HAP-1 (cell line): ENCODE data around the gene UGT1A7.

Experiments used
- DNase-seq, 2 experiments: peaks; one replicate each; pipeline ENCODE4 v3.0.0-alpha.2; 2016 to 2020; ENCODE audit warnings: low spot score in 2 of 2
- H3K27me3 ChIP-seq: fragments of 250-450 bp; sonication (Bioruptor Pico); 2 replicates; pipeline ENCODE4 v1.5.1; 2020; ENCODE audit warnings: low read depth, mild to moderate bottlenecking, moderate library complexity
- H3K36me3 ChIP-seq: fragments of 250-450 bp; sonication (Bioruptor Pico); replicated peaks from 2 replicates; pipeline ENCODE4 v1.5.1; 2020; ENCODE audit warnings: mild to moderate bottlenecking
- H3K4me1 ChIP-seq: fragments of 250-450 bp; sonication (Bioruptor Pico); 2 replicates; pipeline ENCODE4 v1.5.1; 2020; ENCODE audit warnings: mild to moderate bottlenecking
- H3K4me3 ChIP-seq: fragments of 250-450 bp; sonication (Bioruptor Pico); 2 replicates; pipeline ENCODE4 v1.5.1; 2020; ENCODE audit warnings: mild to moderate bottlenecking, moderate library complexity
- H3K9me3 ChIP-seq: fragments of 250-450 bp; sonication (Bioruptor Pico); 2 replicates; pipeline ENCODE4 v1.5.1; 2020; ENCODE audit warnings: mild to moderate bottlenecking, moderate library complexity
- in situ Hi-C: fragments of 300-500 bp; cut with MboI; formaldehyde crosslinking; loops from 3 replicates; pipeline ENCODE4 v1.14.3; 2020; ENCODE audit warnings: low sequenced_read_pairs, inconsistent platforms, mixed read lengths

The UGT1A7 gene

DNA sequence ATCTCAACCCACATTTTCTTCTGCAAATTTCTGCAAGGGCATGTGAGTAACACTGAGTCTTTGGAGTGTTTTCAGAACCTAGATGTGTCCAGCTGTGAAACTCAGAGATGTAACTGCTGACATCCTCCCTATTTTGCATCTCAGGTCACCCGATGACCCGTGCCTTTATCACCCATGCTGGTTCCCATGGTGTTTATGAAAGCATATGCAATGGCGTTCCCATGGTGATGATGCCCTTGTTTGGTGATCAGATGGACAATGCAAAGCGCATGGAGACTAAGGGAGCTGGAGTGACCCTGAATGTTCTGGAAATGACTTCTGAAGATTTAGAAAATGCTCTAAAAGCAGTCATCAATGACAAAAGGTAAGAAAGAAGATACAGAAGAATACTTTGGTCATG is 86.4 kb downstream of the UGT1A7 start:
- no peaks in the 10 kb centered on the region for H3K36me3 ChIP-seq
- no peaks in the 10 kb centered on the region for H3K4me1 ChIP-seq
- H3K9me3 ChIP-seq, result no peaks in the 10 kb centered on the region
- H3K27me3 ChIP-seq, result peaks cover 6% of the 10 kb centered on the region; the same call in 1 of the 2 replicates
- in situ Hi-C loops, result no loop called here
- no peak for DNase-seq
- H3K4me3 ChIP-seq, result no peak overlapping the region

DNA sequence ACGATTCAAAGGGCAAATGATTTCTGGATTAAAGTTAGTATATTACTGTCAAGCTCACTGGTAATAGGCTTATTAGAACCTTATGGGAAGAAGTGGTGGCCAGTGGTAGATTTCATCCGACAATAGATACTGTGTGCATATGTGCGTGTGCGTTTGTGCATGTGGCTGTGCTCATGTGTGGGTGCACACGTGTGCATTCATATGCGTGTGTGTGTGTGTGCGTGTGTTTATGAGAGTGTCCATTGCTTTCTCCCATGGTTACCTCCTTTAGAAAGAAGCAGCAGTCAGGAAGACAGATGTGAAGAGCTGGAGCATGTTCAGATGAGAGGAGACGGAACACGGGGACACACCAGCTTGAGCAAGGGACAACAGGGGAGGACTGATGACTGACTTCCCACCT is 87.6 kb downstream of the UGT1A7 start:
- DNase-seq, result no peak
- no peak overlapping the region for H3K4me3 ChIP-seq
- in situ Hi-C loops, result no loop called here
- no peaks in the 10 kb centered on the region for H3K4me1 ChIP-seq
- no peaks in the 10 kb centered on the region for H3K27me3 ChIP-seq
- H3K9me3 ChIP-seq, result no peaks in the 10 kb centered on the region
- no peaks in the 10 kb centered on the region for H3K36me3 ChIP-seq

DNA sequence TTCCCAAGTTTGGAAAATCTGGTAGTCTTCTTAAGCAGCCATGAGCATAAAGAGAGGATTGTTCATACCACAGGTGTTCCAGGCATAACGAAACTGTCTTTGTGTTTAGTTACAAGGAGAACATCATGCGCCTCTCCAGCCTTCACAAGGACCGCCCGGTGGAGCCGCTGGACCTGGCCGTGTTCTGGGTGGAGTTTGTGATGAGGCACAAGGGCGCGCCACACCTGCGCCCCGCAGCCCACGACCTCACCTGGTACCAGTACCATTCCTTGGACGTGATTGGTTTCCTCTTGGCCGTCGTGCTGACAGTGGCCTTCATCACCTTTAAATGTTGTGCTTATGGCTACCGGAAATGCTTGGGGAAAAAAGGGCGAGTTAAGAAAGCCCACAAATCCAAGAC is 90.5 kb downstream of the UGT1A7 start:
- Histone ChIP-seq H3K27me3 (no peaks in the 10 kb centered on the region), H3K36me3 (no peaks in the 10 kb centered on the region), H3K9me3 (no peaks in the 10 kb centered on the region), H3K4me3 (no peak overlapping the region), H3K4me1 (no peaks in the 10 kb centered on the region)
- DNase-seq, result no peak
- in situ Hi-C loops, result no loop called here

DNA sequence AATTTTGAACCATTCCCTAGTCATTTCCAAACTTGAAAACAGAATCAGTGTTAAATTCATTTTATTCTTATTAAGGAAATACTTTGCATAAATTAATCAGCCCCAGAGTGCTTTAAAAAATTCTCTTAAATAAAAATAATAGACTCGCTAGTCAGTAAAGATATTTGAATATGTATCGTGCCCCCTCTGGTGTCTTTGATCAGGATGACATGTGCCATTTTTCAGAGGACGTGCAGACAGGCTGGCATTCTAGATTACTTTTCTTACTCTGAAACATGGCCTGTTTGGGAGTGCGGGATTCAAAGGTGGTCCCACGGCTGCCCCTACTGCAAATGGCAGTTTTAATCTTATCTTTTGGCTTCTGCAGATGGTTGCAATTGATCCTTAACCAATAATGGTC is 90.9 kb downstream of the UGT1A7 start:
- Histone ChIP-seq H3K27me3 (no peaks in the 10 kb centered on the region), H3K4me3 (no peak overlapping the region), H3K4me1 (no peaks in the 10 kb centered on the region), H3K36me3 (no peaks in the 10 kb centered on the region), H3K9me3 (no peaks in the 10 kb centered on the region)
- no peak for DNase-seq
- in situ Hi-C loops, result no loop called here

DNA sequence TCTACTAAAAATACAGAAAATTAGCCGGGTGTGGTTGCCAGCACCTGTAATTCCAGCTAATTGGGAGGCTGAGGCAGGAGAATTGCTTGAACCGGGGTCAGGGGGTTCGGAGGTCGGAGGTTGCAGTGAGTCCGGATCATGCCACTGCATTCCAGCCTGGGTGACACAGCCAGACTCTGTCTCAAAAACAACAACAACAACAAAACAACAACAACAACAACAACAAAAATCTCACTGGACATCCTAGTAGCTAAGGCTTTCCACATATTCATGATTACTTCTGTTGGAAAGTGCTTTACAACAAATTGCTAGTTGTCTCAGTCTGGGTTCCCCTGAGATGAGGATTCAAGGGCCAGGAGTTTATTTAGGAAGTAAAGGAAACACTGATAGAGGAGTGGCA is 92.2 kb downstream of the UGT1A7 start:
- Histone ChIP-seq H3K27me3 (no peaks in the 10 kb centered on the region; the same call in 1 of the 2 replicates), H3K9me3 (no peaks in the 10 kb centered on the region), H3K4me1 (no peaks in the 10 kb centered on the region), H3K4me3 (no peak overlapping the region), H3K36me3 (no peaks in the 10 kb centered on the region)
- in situ Hi-C loops, result no loop called here
- no peak for DNase-seq

DNA sequence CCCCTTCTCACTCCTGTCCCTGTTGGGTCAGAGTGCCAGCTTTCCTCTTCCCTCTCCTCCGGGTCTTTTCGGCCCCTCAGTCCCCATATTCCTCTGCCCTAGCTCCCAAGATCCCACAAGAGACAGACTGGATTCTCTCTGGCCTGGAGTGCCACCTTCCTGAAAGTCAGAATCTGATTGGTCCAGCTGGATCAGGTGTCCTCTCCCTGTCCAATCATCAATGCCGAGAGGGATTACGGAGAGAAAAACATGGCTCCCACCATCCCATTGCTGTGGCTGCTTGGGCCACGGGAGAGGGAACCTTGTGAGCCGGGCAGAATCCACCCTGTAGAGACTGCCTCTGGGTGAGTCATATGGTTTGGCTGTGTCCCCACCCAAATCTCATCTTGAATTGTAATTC is 93.7 kb downstream of the UGT1A7 start:
- no peaks in the 10 kb centered on the region for H3K36me3 ChIP-seq
- H3K9me3 ChIP-seq, result no peaks in the 10 kb centered on the region
- DNase-seq, result no peak
- no peaks in the 10 kb centered on the region; the same call in 1 of the 2 replicates for H3K27me3 ChIP-seq
- no peaks in the 10 kb centered on the region for H3K4me1 ChIP-seq
- H3K4me3 ChIP-seq, result no peak overlapping the region
- in situ Hi-C loops, result no loop called here

DNA sequence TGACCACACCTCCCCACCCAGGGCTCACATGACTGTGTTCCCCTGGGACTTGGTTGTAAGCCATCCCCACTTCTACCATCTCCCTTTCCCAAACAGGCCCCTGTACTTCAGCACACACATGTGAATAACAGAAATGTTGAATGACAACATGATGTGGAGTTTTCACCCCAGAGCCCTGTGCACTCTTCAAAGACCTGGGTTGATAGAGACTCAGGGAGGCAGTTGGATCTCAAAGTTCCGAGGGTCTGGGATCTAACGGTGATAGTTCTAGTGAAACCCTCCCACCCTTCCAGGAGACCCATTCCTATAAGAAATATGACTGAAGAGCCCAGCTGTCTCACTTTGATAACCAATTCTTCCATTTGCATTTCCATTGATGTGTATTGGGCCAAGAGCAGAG is 96.3 kb downstream of the UGT1A7 start, which contains the start of gene MROH2A:
Gene MROH2A, plus strand, starts transcription at position 301 of the 400 bp plus-strand sequence. CDS start 1,029 bp downstream, outside the sequence.
- in situ Hi-C loops, result no loop called here
- peaks cover 5% of the 10 kb centered on the region for H3K27me3 ChIP-seq
- no peaks in the 10 kb centered on the region for H3K4me1 ChIP-seq
- H3K36me3 ChIP-seq, result no peaks in the 10 kb centered on the region
- no peak for DNase-seq
- H3K4me3 ChIP-seq, result no peak within 1 kb of the TSS
- H3K9me3 ChIP-seq, result no peaks in the 10 kb centered on the region

DNA sequence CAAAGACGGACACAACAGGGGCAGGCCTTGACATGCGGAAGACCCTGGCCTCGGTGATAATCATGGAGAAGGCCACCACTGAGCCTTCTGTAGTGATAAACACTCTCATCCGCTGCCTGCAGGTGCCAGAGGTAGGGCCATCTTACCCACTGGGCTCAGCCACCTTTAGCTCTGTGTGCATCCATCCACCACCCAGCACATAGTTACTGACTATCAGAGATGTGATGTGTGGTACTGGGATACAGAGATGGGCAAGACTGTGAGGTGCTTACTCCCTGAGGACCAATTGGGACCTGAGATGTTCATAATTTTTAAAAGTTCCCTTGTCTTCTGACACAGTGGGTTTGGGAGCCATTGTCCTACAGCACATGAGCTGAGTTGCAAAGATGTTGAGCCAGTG is 98.0 kb downstream of the UGT1A7 start:
- Histone ChIP-seq H3K36me3 (no peaks in the 10 kb centered on the region), H3K27me3 (peaks cover 5% of the 10 kb centered on the region), H3K4me1 (no peaks in the 10 kb centered on the region), H3K4me3 (no peak overlapping the region), H3K9me3 (no peaks in the 10 kb centered on the region)
- in situ Hi-C loops, result no loop called here
- no peak for DNase-seq

DNA sequence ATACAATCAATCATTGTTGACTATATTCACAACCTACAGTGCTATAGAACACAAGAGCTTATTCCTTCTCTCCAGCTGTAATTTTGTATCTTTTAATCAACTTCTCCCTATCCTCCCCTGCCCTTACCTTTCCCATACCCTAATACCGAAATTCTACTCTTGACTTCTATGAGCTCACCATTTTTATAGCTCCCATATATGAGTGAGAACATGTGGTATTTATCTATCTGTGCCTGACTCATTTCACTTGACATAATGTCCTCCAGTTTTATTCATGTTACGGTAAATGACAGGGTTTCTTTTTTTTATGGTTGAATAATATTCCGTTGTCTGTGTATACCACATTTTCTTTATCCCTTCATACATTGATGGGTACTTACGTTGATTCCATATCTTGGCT is 99.1 kb downstream of the UGT1A7 start:
- H3K9me3 ChIP-seq, result no peaks in the 10 kb centered on the region
- in situ Hi-C loops, result no loop called here
- H3K4me3 ChIP-seq, result no peak overlapping the region
- no peaks in the 10 kb centered on the region for H3K4me1 ChIP-seq
- no peaks in the 10 kb centered on the region for H3K36me3 ChIP-seq
- H3K27me3 ChIP-seq, result peaks cover 5% of the 10 kb centered on the region
- no peak for DNase-seq

DNA sequence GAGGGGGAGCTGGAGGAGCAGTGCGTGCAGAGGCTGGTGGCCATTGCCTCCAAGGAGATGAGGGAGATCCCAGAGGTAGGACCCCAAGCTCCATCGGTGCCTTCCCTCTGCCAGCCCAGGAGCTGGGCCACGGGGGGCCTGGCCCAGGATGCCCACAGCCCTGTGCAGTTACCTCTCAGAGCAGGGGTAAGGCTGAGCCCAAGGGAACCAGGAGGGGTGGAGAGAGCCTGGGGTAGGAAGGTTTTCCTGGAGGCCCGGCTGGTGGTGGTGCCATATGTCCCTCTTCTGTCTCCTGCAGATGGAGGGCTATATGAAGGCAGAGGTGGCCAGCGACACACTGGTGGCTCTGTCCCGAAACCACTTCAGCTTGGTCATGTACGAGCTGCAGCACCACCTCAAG is 107.9 kb downstream of the UGT1A7 start:
- no peaks in the 10 kb centered on the region for H3K36me3 ChIP-seq

DNA sequence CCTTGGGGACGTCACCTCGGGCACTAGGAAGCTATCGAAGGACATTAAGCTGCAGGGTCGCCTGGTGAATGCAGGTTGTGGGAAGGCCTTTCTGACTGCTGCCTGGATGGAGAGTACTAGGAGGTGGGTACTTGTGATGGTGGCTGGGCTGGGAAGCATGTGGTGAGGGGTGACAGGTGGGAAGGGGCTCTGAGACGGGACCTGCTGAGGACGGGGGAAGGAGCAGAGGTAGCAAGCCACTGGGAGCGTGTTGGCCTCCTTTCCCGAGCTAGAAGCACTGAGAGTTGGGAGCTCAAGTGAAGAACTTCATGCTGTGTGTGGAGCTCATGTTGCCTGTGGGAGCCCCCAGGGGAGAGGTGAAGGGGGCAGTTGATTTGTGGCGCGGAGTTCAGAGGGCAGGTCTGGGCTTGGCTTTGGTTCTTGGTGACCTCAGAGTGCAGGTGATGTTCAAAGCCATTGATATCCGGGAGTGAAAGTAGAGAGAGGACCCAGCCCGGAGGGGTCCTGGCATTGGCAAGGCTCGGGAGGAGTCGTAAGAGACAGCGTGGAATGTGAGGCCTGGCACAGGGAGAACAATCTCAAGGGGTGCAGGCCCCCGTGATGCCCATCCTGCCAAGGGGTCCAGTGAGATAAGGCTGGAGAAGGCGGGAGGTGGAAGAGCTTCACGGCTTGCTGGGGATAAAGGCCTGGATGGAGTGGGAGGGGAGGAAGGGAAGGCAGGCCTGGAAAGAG is 109.6 kb downstream of the UGT1A7 start:
- H3K4me3 ChIP-seq, result no peak overlapping the region

More for the DNA sequence above, 107.9 kb downstream of the UGT1A7 start:
- in situ Hi-C loops, result no loop called here
- no peak for DNase-seq
- Histone ChIP-seq H3K9me3 (no peaks in the 10 kb centered on the region), H3K4me3 (no peak overlapping the region), H3K4me1 (no peaks in the 10 kb centered on the region), H3K27me3 (no peaks in the 10 kb centered on the region)

DNA sequence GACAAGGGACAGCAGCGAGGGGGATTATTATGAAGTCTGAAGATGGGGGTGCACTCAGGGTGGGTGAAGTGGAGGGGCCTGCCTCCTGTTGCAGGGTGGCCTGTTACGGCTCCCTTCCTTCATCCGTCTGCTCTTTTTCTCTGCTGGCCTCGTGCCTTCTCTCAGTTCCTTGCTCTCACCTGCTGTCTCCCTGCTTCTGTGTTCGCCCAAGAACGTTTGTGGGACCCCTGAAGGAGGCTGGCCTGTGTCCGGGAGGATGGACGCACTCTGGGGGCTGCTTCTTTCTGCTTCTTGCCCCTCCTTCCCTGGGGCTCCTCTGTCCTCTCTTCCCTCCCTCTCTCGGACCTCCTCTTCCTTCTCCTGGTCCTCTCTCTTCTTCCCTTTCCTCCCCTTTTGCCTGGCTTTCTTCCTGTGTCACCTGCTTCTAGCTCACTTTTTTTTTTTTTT is 110.2 kb downstream of the UGT1A7 start:
- in situ Hi-C loops, result no loop called here
- no peaks in the 10 kb centered on the region for H3K9me3 ChIP-seq
- H3K4me1 ChIP-seq, result no peaks in the 10 kb centered on the region
- H3K36me3 ChIP-seq, result no peaks in the 10 kb centered on the region
- no peak for DNase-seq
- H3K27me3 ChIP-seq, result no peaks in the 10 kb centered on the region
- H3K4me3 ChIP-seq, result no peak overlapping the region

More for the DNA sequence above, 109.6 kb downstream of the UGT1A7 start:
- Histone ChIP-seq H3K27me3 (no peaks in the 10 kb centered on the region), H3K36me3 (no peaks in the 10 kb centered on the region), H3K9me3 (no peaks in the 10 kb centered on the region), H3K4me1 (no peaks in the 10 kb centered on the region)
- DNase-seq, result no peak
- in situ Hi-C loops, result no loop called here

DNA sequence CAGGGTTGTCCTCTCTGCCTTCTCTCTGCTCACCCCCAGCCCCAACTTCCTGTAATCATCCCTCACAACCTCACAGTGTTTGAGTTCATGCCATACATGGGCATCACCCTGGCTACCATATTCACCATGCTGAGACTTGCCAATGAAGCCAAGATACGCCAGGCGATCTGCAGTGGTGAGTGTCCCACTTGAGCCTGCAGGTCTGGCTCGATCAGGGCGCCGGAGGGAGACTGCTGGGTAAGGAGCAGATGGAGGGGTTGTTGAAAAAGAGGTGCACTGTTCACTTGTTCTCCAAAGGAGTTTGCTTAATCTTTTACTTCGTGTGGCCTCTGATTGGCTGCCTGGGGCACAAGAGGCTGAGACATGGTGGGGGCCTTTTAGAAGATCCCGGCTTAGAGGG is 111.0 kb downstream of the UGT1A7 start:
- no peaks in the 10 kb centered on the region for H3K9me3 ChIP-seq
- in situ Hi-C loops, result no loop called here
- no peak overlapping the region for H3K4me3 ChIP-seq
- no peaks in the 10 kb centered on the region for H3K36me3 ChIP-seq
- no peak for DNase-seq
- no peaks in the 10 kb centered on the region for H3K4me1 ChIP-seq
- H3K27me3 ChIP-seq, result no peaks in the 10 kb centered on the region

DNA sequence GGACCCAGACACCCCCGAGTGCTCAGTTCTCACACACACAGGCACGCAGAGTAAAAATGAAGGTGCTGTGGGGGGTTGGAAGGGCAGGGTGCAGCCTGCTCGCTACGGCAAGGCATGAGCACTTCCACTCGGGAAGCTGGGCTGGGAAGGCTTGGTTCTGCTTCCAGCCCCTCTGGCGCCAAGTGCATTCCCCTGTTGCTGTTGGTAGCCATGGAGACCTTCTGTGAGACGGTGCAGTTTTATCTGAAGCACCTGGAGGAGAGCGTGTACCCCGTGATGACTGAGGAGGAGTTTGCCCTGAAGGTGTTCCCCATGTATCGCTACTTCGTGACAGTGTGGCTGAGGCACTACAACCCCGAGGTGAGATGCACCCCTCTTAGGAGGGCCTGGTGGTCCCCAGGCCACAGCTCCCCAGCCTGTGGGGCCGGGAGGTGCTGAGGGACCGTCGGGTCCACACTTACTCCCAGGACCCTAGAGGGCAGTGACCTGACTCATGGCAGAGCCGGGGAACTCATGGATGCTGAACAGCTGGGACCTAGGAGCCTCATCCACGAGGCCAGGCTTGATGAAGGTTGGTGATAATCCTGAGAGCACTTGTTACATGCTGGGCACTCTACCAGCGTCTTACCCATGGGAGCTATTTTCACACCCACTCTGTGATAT is 111.9 kb downstream of the UGT1A7 start:
- DNase-seq, result no peak
- H3K4me1 ChIP-seq, result no peaks in the 10 kb centered on the region
- in situ Hi-C loops, result no loop called here
- no peak overlapping the region for H3K4me3 ChIP-seq
- no peaks in the 10 kb centered on the region for H3K36me3 ChIP-seq
- no peaks in the 10 kb centered on the region for H3K27me3 ChIP-seq
- H3K9me3 ChIP-seq, result no peaks in the 10 kb centered on the region
